H1 (cell line): ENCODE results near the gene RPRD1A. TPM values are rescaled to one million over a fixed set of nuclear protein-coding genes. Genes with fewer than 3 reads are reported as not detected.

ENCODE experiments used
- CTCF ChIA-PET: fragments of 300-600 bp; sonication (Branson Sonifier 250); formaldehyde crosslinking; loops from one replicate; lab custom pipeline; 2021; ENCODE audit not compliant: partially characterized antibody; lab: Charles Lee
- POLR2A ChIA-PET: fragments of 300-600 bp; sonication (Branson Sonifier 250); formaldehyde crosslinking; loops from one replicate; lab custom pipeline; 2021; ENCODE audit warnings: inconsistent platforms; ENCODE audit not compliant: partially characterized antibody; lab: Charles Lee
- DNase-seq, 2 experiments: peaks; one replicate each; pipeline versions ENCODE4 v3.0.0 to v3.0.0-alpha.2; 2010 to 2022; ENCODE audit warnings: low spot score in 2 of 2, low read depth in 1 of 2, mixed read lengths in 1 of 2
- FAIRE-seq: peaks from 2 replicates; lab custom pipeline; 2011; peaks lifted over from hg19 to GRCh38; lab: Jason Lieb, UNC
- H2AFZ ChIP-seq: 2 replicates; pipeline ENCODE4 v1.8.1; 2012; ENCODE audit warnings: low read length, inconsistent platforms
- H2AK5ac ChIP-seq: 2 replicates; pipeline ENCODE4 v1.6.1; 2013; ENCODE audit warnings: low read depth, low read length
- H2BK120ac ChIP-seq: replicated peaks from 2 replicates; pipeline ENCODE3; 2013; ENCODE audit warnings: low read depth, low read length, inconsistent platforms
- H2BK12ac ChIP-seq: 2 replicates; pipeline ENCODE4 v1.6.1; 2013; ENCODE audit warnings: low read depth, low read length
- H2BK15ac ChIP-seq: 2 replicates; pipeline ENCODE4 v1.6.1; 2013; ENCODE audit warnings: low read length
- H2BK20ac ChIP-seq: 2 replicates; pipeline ENCODE4 v1.6.1; 2013; ENCODE audit warnings: low read length
- H2BK5ac ChIP-seq: 2 replicates; pipeline ENCODE4 v1.6.1; 2013; ENCODE audit warnings: low read depth, low read length
- H3K14ac ChIP-seq: 2 replicates; pipeline ENCODE4 v1.6.1; 2013; ENCODE audit warnings: inconsistent platforms; ENCODE audit not compliant: insufficient read length
- H3K18ac ChIP-seq: 2 replicates; pipeline ENCODE4 v1.6.1; 2013; ENCODE audit warnings: low read length; ENCODE audit errors: extremely low read depth
- H3K23ac ChIP-seq: 2 replicates; pipeline ENCODE4 v1.6.1; 2013; ENCODE audit warnings: inconsistent platforms; ENCODE audit not compliant: insufficient read length
- H3K23me2 ChIP-seq: 2 replicates; pipeline ENCODE4 v1.6.1; 2013; ENCODE audit warnings: low read depth, low read length
- H3K27ac ChIP-seq: 2 replicates; pipeline ENCODE4 v1.6.1; 2011; ENCODE audit warnings: low read depth, low read length, inconsistent platforms
- H3K27me3 ChIP-seq, 4 experiments: replicated peaks in 1 of 4; 1 replicate in 1 of 4; 2 replicates in 3 of 4; pipeline versions ENCODE4 v1.6.1 to v1.8.1; 2011 to 2013; ENCODE audit warnings: low read length in 3 of 4, mild to moderate bottlenecking in 3 of 4, inconsistent platforms in 2 of 4, mixed read lengths in 2 of 4, moderate library complexity in 1 of 4; ENCODE audit not compliant: control insufficient read depth in 3 of 4, insufficient read depth in 3 of 4; ENCODE audit errors: extremely low read depth in 1 of 4
- H3K36me3 ChIP-seq, 4 experiments: 2 replicates each; pipeline versions ENCODE4 v1.6.1 to v1.8.1; 2011 to 2013; ENCODE audit warnings: mild to moderate bottlenecking in 4 of 4, low read length in 3 of 4, moderate library complexity in 2 of 4, control low read depth in 1 of 4, inconsistent platforms in 1 of 4; ENCODE audit not compliant: insufficient read depth in 4 of 4, control insufficient read depth in 2 of 4
- H3K4ac ChIP-seq: replicated peaks from 2 replicates; pipeline ENCODE3; 2013; ENCODE audit warnings: low read length, low read depth, mixed read lengths, inconsistent platforms; ENCODE audit not compliant: insufficient read length
- H3K4me1 ChIP-seq, 4 experiments: replicated peaks in 1 of 4; 1 replicate in 1 of 4; 2 replicates in 3 of 4; pipeline versions ENCODE4 v1.6.1 to v1.8.1; 2011 to 2013; ENCODE audit warnings: low read length in 3 of 4, inconsistent platforms in 2 of 4, mixed read lengths in 1 of 4; ENCODE audit not compliant: insufficient read depth in 4 of 4, control insufficient read depth in 3 of 4
- H3K4me2 ChIP-seq, 2 experiments: 2 replicates each; pipeline versions ENCODE4 v1.6.1 to v1.8.1; 2011 to 2013; ENCODE audit warnings: low read depth in 2 of 2, low read length in 2 of 2, control low read depth in 1 of 2, inconsistent platforms in 1 of 2, mild to moderate bottlenecking in 1 of 2; ENCODE audit not compliant: insufficient read depth in 1 of 2
- H3K4me3 ChIP-seq, 4 experiments: fragments of 200-600, 300-600 bp in 1 of 4; sonication (generic), shearing (Covaris generic), sonication (Bioruptor Twin) in 1 of 4; 2 replicates each; pipeline versions ENCODE4 v1.5.1 to v1.8.1; 2011 to 2016; ENCODE audit warnings: low read length in 4 of 4, low read depth in 3 of 4, control low read depth in 2 of 4, inconsistent platforms in 2 of 4, mild to moderate bottlenecking in 2 of 4, mixed read lengths in 1 of 4, moderate library complexity in 1 of 4; ENCODE audit not compliant: insufficient read depth in 2 of 4; ENCODE audit errors: extremely low read depth in 1 of 4
- H3K56ac ChIP-seq: replicated peaks from 2 replicates; pipeline ENCODE3; 2013; ENCODE audit warnings: low read depth, mild to moderate bottlenecking, mixed read lengths, low read length, inconsistent platforms; ENCODE audit not compliant: insufficient read length
- H3K79me1 ChIP-seq: 2 replicates; pipeline ENCODE4 v1.6.1; 2013; ENCODE audit warnings: low read depth, low read length, control low read depth
- H3K79me2 ChIP-seq, 2 experiments: 2 replicates each; pipeline versions ENCODE4 v1.6.1 to v1.8.1; 2012 to 2013; ENCODE audit warnings: low read length in 2 of 2, mild to moderate bottlenecking in 2 of 2, inconsistent platforms in 1 of 2; ENCODE audit not compliant: insufficient read depth in 2 of 2, control insufficient read depth in 1 of 2
- H3K9ac ChIP-seq, 4 experiments: replicated peaks in 1 of 4; 1 replicate in 1 of 4; 2 replicates in 3 of 4; pipeline versions ENCODE4 v1.6.1 to v1.8.1; 2011 to 2013; ENCODE audit warnings: low read depth in 3 of 4, low read length in 3 of 4, control low read depth in 2 of 4, mild to moderate bottlenecking in 2 of 4, moderate library complexity in 2 of 4, inconsistent platforms in 1 of 4; ENCODE audit errors: extremely low read depth in 1 of 4
- H3K9me3 ChIP-seq, 2 experiments: 2 replicates each; pipeline versions ENCODE4 v1.6.1 to v1.8.1; 2012 to 2013; ENCODE audit warnings: mild to moderate bottlenecking in 2 of 2, moderate library complexity in 2 of 2, control low read depth in 1 of 2, inconsistent platforms in 1 of 2, low read depth in 1 of 2, low read length in 1 of 2, mixed read lengths in 1 of 2; ENCODE audit not compliant: insufficient read depth in 2 of 2
- H4K20me1 ChIP-seq, 2 experiments: replicated peaks in 1 of 2; 2 replicates each; pipeline versions ENCODE3 to v1.8.1; 2011 to 2013; ENCODE audit warnings: inconsistent platforms in 2 of 2, low read length in 2 of 2, mild to moderate bottlenecking in 1 of 2; ENCODE audit not compliant: insufficient read depth in 2 of 2, control insufficient read depth in 1 of 2
- H4K5ac ChIP-seq: 2 replicates; pipeline ENCODE4 v1.6.1; 2013; ENCODE audit warnings: low read length, low read depth, mixed read lengths, inconsistent platforms; ENCODE audit not compliant: insufficient read length
- H4K8ac ChIP-seq: 2 replicates; pipeline ENCODE4 v1.8.0; 2013; ENCODE audit warnings: mild to moderate bottlenecking, moderate library complexity, low read length, inconsistent platforms; ENCODE audit not compliant: insufficient read depth; ENCODE audit errors: extremely low read depth
- H4K91ac ChIP-seq: replicated peaks from 2 replicates; pipeline ENCODE3; 2013; ENCODE audit warnings: low read length, mixed read lengths, inconsistent platforms; ENCODE audit not compliant: insufficient read length
- CHD1 ChIP-seq: IDR thresholded peaks from 2 replicates; pipeline ENCODE4 v1.6.1; 2012; ENCODE audit warnings: low read depth, low read length, improper control_type of control experiment
- FOSL1 ChIP-seq: IDR thresholded peaks from 2 replicates; pipeline ENCODE4 v1.6.1; 2011; ENCODE audit warnings: mild to moderate bottlenecking, low read depth, low read length, moderate library complexity; ENCODE audit not compliant: insufficient read depth
- HDAC2 ChIP-seq, 2 experiments: fragments of 300-600 bp in 1 of 2; sonication (generic) in 1 of 2; IDR thresholded peaks; 2 replicates each; pipeline ENCODE4 v1.6.1; 2011 to 2012; ENCODE audit warnings: low read depth in 2 of 2, low read length in 2 of 2, mild to moderate bottlenecking in 2 of 2, moderate library complexity in 2 of 2, borderline replicate concordance in 1 of 2, inconsistent platforms in 1 of 2
- HDAC6 ChIP-seq: IDR thresholded peaks from one replicate; pipeline ENCODE4 v1.7.1; 2012; ENCODE audit warnings: low read depth, mild to moderate bottlenecking, inconsistent platforms, low read length, moderate library complexity
- SIN3A ChIP-seq, 2 experiments: IDR thresholded peaks in 1 of 2; conservative IDR thresholded peaks in 1 of 2; 2 replicates each; pipeline ENCODE4 v1.6.1; 2011 to 2012; ENCODE audit warnings: low read length in 2 of 2, improper control_type of control experiment in 1 of 2, low read depth in 1 of 2, mild to moderate bottlenecking in 1 of 2
- SP4 ChIP-seq: IDR thresholded peaks from 2 replicates; pipeline ENCODE4 v1.6.1; 2012; ENCODE audit warnings: low read length, inconsistent platforms
- TBP ChIP-seq: IDR thresholded peaks from 2 replicates; pipeline ENCODE4 v1.6.1; 2011; ENCODE audit warnings: low read depth, low read length, improper control_type of control experiment
- WGBS, 2 experiments: shearing (Covaris generic) in 1 of 2; methylation state at CpG; one replicate each; pipeline versions ENCODE4 v1.1.6 to v1.1.7; 2013 to 2015; ENCODE audit warnings: low lambda C conversion rate in 2 of 2, mixed read lengths in 2 of 2, inconsistent platforms in 1 of 2, low coverage in 1 of 2, missing lambda C conversion rate in 1 of 2; ENCODE audit not compliant: insufficient replicate concordance in 2 of 2, insufficient coverage in 1 of 2, insufficient read length in 1 of 2; ENCODE audit errors: extremely low coverage in 1 of 2, missing lambda C conversion rate in 1 of 2; 5-methylcytosine and 5-hydroxymethylcytosine counted together
- polyA plus RNA-seq, 7 experiments: library from polyadenylated mRNA; depleted of rRNA in 3 of 7; stranded (reverse) in 5 of 7; unstranded in 2 of 7; fragments of >200 nt in 5 of 7; fragments of 200-250 nt in 2 of 7; gene quantifications; 1 replicate in 5 of 7; 2 replicates in 1 of 7; 4 replicates in 1 of 7; pipeline versions ENCODE4 v1.2.1 to v1.2.3, GENCODE V29; 2011 to 2013; ENCODE audit warnings: missing spikeins in 2 of 7, mixed read lengths in 2 of 7
- total RNA-seq: library from RNA; stranded (reverse); fragmentation: NEBNext Ultra II Directional; extraction: Animal tissue kit (Norgen Biotek cat#: 25700); gene quantifications from 2 replicates; pipeline ENCODE4 v1.2.1, GENCODE V29; 2021

The RPRD1A gene
- total and polyA plus RNA-seq, 2 of the 8 experiments (the other 6 are each of a cell fraction or from before 2014, with no cell fraction given), result 40.5 to 106 TPM

- no peak overlapping the region for H4K91ac ChIP-seq
- FAIRE-seq (no peak), DNase-seq (no peak)
- peaks cover 0 to 5% (median 3%) of the 10 kb centered on the region in 4 experiments; a peak in 4 of 7 replicates for H3K4me1 ChIP-seq
- H3K27me3 ChIP-seq, result no peaks in the 10 kb centered on the region
- no peak overlapping the region for H3K56ac ChIP-seq
- H3K4me2 ChIP-seq, result no peak overlapping the region
- H2BK120ac ChIP-seq, result no peak overlapping the region
- H2BK20ac ChIP-seq, result no peak overlapping the region
- no peak overlapping the region for H3K23ac ChIP-seq
- H3K27ac ChIP-seq, result no peak overlapping the region
- peaks cover 13 to 14% of the 10 kb centered on the region in 2 experiments for H3K9me3 ChIP-seq
- no peaks in the 10 kb centered on the region for H3K23me2 ChIP-seq
- no peak overlapping the region for H3K9ac ChIP-seq
- no peak overlapping the region for H4K8ac ChIP-seq
- peaks cover 11 to 100% of the 10 kb centered on the region in 2 experiments for H3K79me2 ChIP-seq
- H3K4me3 ChIP-seq, result no peak overlapping the region
- H4K20me1 ChIP-seq, result peaks cover 6 to 9% of the 10 kb centered on the region in 2 experiments
- CTCF ChIA-PET, result interaction anchor here (1.3 kb wide), 1 partner anchor 23 kb away, joined by 3 read pairs; no protein-coding TSS in a partner anchor
- H2BK12ac ChIP-seq, result no peak overlapping the region
- no peak overlapping the region for H2AK5ac ChIP-seq
- no peak overlapping the region for H3K18ac ChIP-seq
- H2BK5ac ChIP-seq, result no peak overlapping the region
- H3K4ac ChIP-seq, result no peak overlapping the region
- H3K36me3 ChIP-seq, result peaks cover 0 to 33% (median 17%) of the 10 kb centered on the region in 4 experiments; a peak in 3 of 8 replicates
- TF ChIP-seq SIN3A (conservative IDR thresholded peaks at IDR 0.05 in 1 of 2, IDR thresholded peaks at IDR 0.05 in 1 of 2; ENCODE audit: low read depth in 1 of 2, low read length in 2 of 2) (no peak), HDAC2 (IDR thresholded peaks at IDR 0.05; ENCODE audit: borderline replicate concordance in 1 of 2, low read depth in 2 of 2, low read length in 2 of 2) (no peak), HDAC6 (no peak), SP4 (no peak), FOSL1 (no peak), CHD1 (no peak), TBP (no peak)
- POLR2A ChIA-PET, result no interaction called here
- 85 to 100% methylated on average over 2 to 3 of the region's 3 CpGs for WGBS, 2 experiments
- no peak overlapping the region for H2AFZ ChIP-seq
- H2BK15ac ChIP-seq, result no peak overlapping the region
- H3K14ac ChIP-seq, result no peak overlapping the region
- H4K5ac ChIP-seq, result no peak overlapping the region
- peaks cover 5% of the 10 kb centered on the region for H3K79me1 ChIP-seq
Measured at GRCh38 chr18:36041146-36041545, 26.2 kb downstream of the RPRD1A start.
